Neutrophil (primary cell): ENCODE measurements around the gene RNF34.

Source experiments
- H3K27ac ChIP-seq: fragments of 200-600 bp; sonication (generic); 2 replicates; pipeline ENCODE4 v1.5.1; 2016; ENCODE audit warnings: mild to moderate bottlenecking, moderate library complexity
- H3K27me3 ChIP-seq: fragments of 200-600 bp; sonication (generic); 2 replicates; pipeline ENCODE4 v1.6.0; 2016; ENCODE audit warnings: mild to moderate bottlenecking
- H3K36me3 ChIP-seq: fragments of 200-600 bp; sonication (generic); 2 replicates; pipeline ENCODE4 v1.5.1; 2017
- H3K4me1 ChIP-seq, 2 experiments: fragments of 200-600 bp in 1 of 2; sonication (generic) in 1 of 2; 1 replicate in 1 of 2; 2 replicates in 1 of 2; pipeline versions ENCODE4 v1.5.1 to v1.6.1; 2013 to 2016; ENCODE audit warnings: low read depth in 1 of 2, low read length in 1 of 2, mild to moderate bottlenecking in 1 of 2, moderate library complexity in 1 of 2; ENCODE audit not compliant: control insufficient read depth in 1 of 2, insufficient read depth in 1 of 2
- H3K4me3 ChIP-seq, 2 experiments: fragments of 200-600 bp in 1 of 2; sonication (generic) in 1 of 2; 1 replicate in 1 of 2; 2 replicates in 1 of 2; pipeline ENCODE4 v1.5.1; 2013 to 2016; ENCODE audit warnings: low read depth in 1 of 2, low read length in 1 of 2, mild to moderate bottlenecking in 1 of 2, moderate library complexity in 1 of 2
- H3K9me3 ChIP-seq: fragments of 200-600 bp; sonication (generic); 2 replicates; pipeline ENCODE4 v1.5.1; 2016
- TF ChIP-seq, protein P1 (sequence below): fragments of 200-600 bp; sonication (generic); IDR thresholded peaks from 2 replicates; pipeline ENCODE4 v1.5.1; 2016; ENCODE audit warnings: antibody characterized with exemption

The RNF34 gene

DNA sequence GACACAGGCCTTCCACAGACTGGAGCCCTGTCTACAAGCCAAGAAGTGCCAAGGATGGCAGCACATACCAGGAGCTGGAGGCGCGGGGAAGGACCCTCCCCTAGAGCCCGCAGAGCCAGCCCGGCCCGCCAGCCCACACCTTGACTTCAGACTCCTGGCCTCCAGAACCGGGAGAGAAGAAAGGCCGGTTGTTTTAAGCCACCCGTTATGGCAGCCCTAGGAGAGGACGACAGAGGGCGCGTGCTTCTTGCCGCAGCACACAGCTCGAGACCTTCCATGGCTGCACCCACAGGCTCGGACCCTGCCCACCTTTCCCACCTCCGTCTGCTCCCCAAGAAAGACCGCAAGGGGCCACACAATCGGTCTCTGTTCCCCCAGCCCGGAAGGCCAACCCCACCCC, 53.7 kb downstream of the RNF34 start:
- TF ChIP-seq, protein P1, sequence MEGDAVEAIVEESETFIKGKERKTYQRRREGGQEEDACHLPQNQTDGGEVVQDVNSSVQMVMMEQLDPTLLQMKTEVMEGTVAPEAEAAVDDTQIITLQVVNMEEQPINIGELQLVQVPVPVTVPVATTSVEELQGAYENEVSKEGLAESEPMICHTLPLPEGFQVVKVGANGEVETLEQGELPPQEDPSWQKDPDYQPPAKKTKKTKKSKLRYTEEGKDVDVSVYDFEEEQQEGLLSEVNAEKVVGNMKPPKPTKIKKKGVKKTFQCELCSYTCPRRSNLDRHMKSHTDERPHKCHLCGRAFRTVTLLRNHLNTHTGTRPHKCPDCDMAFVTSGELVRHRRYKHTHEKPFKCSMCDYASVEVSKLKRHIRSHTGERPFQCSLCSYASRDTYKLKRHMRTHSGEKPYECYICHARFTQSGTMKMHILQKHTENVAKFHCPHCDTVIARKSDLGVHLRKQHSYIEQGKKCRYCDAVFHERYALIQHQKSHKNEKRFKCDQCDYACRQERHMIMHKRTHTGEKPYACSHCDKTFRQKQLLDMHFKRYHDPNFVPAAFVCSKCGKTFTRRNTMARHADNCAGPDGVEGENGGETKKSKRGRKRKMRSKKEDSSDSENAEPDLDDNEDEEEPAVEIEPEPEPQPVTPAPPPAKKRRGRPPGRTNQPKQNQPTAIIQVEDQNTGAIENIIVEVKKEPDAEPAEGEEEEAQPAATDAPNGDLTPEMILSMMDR = no peak
- Histone ChIP-seq H3K27me3 (no peaks in the 10 kb centered on the region), H3K4me1 (peaks cover 15 to 23% of the 10 kb centered on the region in 2 experiments), H3K4me3 (no peak overlapping the region), H3K9me3 (no peaks in the 10 kb centered on the region), H3K27ac (no peak overlapping the region), H3K36me3 (no peaks in the 10 kb centered on the region)

DNA sequence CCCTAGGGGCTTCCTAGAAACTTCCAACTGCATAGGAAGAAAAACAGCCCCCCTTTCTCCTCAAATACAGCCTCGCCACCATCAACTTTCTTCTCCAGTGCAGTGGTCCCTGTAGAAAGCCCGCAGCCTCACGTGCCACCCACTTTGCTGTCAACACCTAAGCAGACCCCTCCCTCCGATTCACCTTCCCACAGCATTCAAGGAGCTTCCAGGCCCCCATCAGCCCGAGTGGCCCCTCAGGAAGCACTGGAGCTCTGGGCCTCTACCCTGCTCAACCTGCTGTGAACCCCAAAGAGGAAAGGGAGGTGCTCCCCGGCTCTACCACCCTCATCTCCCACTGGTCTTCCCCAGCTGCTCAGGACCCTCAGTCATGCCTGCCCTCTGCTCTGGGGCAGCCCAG, 55.0 kb downstream of the RNF34 start:
- TF ChIP-seq, protein P1 = no peak
- H3K36me3 ChIP-seq = no peaks in the 10 kb centered on the region
- H3K27me3 ChIP-seq = no peaks in the 10 kb centered on the region
- no peak overlapping the region for H3K27ac ChIP-seq
- H3K4me3 ChIP-seq = no peak overlapping the region
- H3K4me1 ChIP-seq = peaks cover 15 to 23% of the 10 kb centered on the region in 2 experiments
- no peaks in the 10 kb centered on the region for H3K9me3 ChIP-seq

DNA sequence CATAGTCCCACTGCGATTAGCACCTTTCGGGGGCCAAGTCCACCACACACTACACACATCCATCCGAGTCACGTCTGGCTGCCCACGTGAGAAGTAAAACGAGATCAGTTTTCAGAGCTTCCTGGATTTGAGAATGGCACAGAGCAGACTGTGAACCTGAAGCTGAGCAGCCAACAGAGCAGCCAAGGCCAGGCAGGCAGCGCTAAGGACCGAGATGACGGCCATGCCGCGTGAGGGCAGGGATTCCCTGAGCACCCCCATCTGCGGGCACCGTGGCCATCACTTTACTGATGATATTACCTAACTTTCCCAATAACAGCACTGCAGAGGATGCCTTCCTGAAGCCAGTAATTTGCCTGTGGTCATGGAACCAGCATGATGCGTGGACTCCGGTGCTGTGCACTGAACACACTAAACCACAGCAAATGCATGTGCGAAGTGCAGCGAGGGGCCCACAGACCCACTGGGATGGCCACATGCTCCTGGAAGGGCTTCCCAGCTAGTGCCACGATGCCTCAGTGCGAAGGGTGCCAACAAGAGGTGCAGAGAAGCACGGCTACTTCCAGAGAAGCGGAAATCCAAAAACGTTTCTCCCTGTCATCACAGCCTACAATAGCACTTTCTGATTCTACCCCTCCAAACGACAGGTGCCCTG, 56.0 kb downstream of the RNF34 start:
- H3K27ac ChIP-seq = no peak overlapping the region
- TF ChIP-seq, protein P1 = no peak
- H3K4me3 ChIP-seq = no peak overlapping the region
- H3K27me3 ChIP-seq = no peaks in the 10 kb centered on the region
- H3K9me3 ChIP-seq = no peaks in the 10 kb centered on the region
- peaks cover 5 to 17% of the 10 kb centered on the region in 2 experiments for H3K4me1 ChIP-seq
- no peaks in the 10 kb centered on the region for H3K36me3 ChIP-seq

DNA sequence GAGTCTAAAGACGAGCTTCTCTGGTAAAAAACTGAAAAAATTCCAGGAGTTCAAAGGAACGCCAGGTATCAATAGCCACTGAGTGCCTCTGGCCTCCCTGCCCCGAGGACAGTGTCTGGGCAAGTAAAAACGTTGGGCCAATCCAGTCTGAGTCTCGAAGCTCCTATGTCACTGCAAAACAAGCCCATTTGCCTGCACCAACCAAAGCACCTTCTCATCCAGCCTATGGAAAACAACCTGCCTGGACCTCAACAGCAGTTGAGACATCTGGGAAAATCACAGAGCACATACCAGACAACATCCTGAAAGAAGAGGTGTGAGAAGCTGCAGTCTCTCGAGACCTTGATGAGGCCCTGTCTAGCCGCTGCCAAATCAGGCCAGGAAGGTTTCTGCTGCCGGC, 56.6 kb downstream of the RNF34 start:
- TF ChIP-seq, protein P1 = no peak
- H3K4me3 ChIP-seq = no peak overlapping the region
- H3K27me3 ChIP-seq = no peaks in the 10 kb centered on the region
- no peak overlapping the region for H3K27ac ChIP-seq
- H3K4me1 ChIP-seq = peaks cover 2 to 10% of the 10 kb centered on the region in 2 experiments
- no peaks in the 10 kb centered on the region for H3K9me3 ChIP-seq
- H3K36me3 ChIP-seq = no peaks in the 10 kb centered on the region

DNA sequence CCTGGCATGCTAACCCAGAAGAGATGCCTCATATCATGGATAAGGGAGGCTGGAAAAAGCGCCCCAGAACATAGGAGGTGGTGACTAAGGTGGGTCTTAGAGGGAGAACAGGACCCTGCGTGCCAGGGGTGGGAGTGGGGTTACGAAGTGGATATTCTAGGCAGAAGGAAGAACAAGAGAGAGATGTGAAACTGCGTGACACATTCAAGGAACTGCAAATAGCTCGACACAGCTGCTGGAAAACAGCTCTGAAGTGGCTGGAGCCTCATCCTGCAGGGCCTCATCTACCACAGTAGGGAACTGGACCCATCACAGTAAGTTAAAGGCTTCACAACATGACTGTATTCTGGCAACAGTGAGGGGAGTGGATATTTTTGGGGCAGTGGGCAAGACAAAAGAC, 61.1 kb downstream of the RNF34 start:
- H3K9me3 ChIP-seq = no peaks in the 10 kb centered on the region
- peaks cover 9 to 11% of the 10 kb centered on the region in 2 experiments for H3K4me1 ChIP-seq
- H3K27ac ChIP-seq = no peak overlapping the region
- H3K4me3 ChIP-seq = no peak overlapping the region
- H3K27me3 ChIP-seq = no peaks in the 10 kb centered on the region
- H3K36me3 ChIP-seq = no peaks in the 10 kb centered on the region
- TF ChIP-seq, protein P1 = no peak
